NCI-H2107 treated with DMSO at 0.1 percent for 48 hours (cell line): ENCODE data around the gene MLN.

Experiments
- DNase-seq: peaks from one replicate; lab custom pipeline; 2025; ENCODE audit not compliant: unreplicated experiment; lab: John Stamatoyannopoulos, UW

Gene MLN

GRCh38 chr6:33772902-33773472 lies 30.8 kb downstream of the MLN start:
- DNase-seq, result no peak

GRCh38 chr6:33772082-33772830 lies 31.5 kb downstream of the MLN start:
- peak; percentile 16 for DNase-seq

GRCh38 chr6:33771146-33772081 lies 32.4 kb downstream of the MLN start:
- peak; percentile 30 for DNase-seq

GRCh38 chr6:33770833-33771145 lies 33.0 kb downstream of the MLN start:
- DNase-seq, result no peak

GRCh38 chr6:33770124-33770832 lies 33.5 kb downstream of the MLN start:
- no peak for DNase-seq

GRCh38 chr6:33769248-33769821 lies 34.5 kb downstream of the MLN start:
- no peak for DNase-seq

GRCh38 chr6:33768644-33769120 lies 35.1 kb downstream of the MLN start:
- peak; percentile 22 for DNase-seq

- no peak for DNase-seq
These were observed 36.6 kb downstream of the MLN start for GRCh38 chr6:33766921-33767907.

- DNase-seq, result no peak
These were observed 38.4 kb downstream of the MLN start for GRCh38 chr6:33765368-33765767.

GRCh38 chr6:33764036-33764435 lies 39.8 kb downstream of the MLN start:
- DNase-seq, result no peak

GRCh38 chr6:33763483-33763882 lies 40.3 kb downstream of the MLN start:
- no peak for DNase-seq

GRCh38 chr6:33762713-33763112 lies 41.1 kb downstream of the MLN start:
- no peak for DNase-seq

- peak; percentile 18 for DNase-seq
These were observed 41.7 kb downstream of the MLN start for GRCh38 chr6:33761922-33762629.

GRCh38 chr6:33761581-33761921 lies 42.3 kb downstream of the MLN start:
- DNase-seq, result no peak

GRCh38 chr6:33759887-33760629 lies 43.7 kb downstream of the MLN start:
- no peak for DNase-seq

GRCh38 chr6:33758815-33759216 lies 45.0 kb downstream of the MLN start:
- DNase-seq, result no peak

- no peak for DNase-seq
These were observed 45.9 kb downstream of the MLN start for GRCh38 chr6:33757906-33758305.

GRCh38 chr6:33757113-33757512 lies 46.7 kb downstream of the MLN start:
- no peak for DNase-seq
